Stimulated activated CD4-positive, alpha-beta T cell treated with anti-CD3 and anti-CD28 coated beads, Interleukin-12 subunit alpha, Interleukin-12 subunit beta, amount 100 ng/mL, for 48 hours (primary cell): Measurements from ENCODE around the gene EVL.
"Not testable (repeated sequence)": the region's sequence is repeated elsewhere in the genome, so short reads cannot be mapped to it uniquely, and the experiment has no call there.

Experiments
- DNase-seq, 3 donors: peaks; one replicate each; pipeline ENCODE4 v3.0.0-alpha.2; 2020; ENCODE audit warnings: low read depth in 2 of 3, low spot score in 1 of 3

The EVL gene

DNA sequence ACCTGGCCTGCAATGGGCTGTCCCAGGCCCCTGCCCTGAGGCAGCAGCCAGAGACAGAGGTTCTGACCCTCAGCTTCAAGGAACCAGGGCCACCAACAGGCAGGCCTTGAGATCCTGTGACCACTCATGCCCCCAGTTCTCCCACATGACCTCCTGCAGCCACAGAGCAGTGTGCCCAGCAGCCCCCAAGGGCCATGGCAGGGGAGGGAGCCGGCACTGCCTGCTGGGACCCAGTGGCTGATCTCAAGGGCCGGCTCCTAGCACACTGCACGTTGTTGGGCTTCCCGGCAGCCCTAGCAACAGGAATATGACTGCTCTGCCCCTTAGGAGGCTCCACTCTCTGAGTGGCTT, 79.4 kb downstream of the EVL start:
- no peak for DNase-seq

DNA sequence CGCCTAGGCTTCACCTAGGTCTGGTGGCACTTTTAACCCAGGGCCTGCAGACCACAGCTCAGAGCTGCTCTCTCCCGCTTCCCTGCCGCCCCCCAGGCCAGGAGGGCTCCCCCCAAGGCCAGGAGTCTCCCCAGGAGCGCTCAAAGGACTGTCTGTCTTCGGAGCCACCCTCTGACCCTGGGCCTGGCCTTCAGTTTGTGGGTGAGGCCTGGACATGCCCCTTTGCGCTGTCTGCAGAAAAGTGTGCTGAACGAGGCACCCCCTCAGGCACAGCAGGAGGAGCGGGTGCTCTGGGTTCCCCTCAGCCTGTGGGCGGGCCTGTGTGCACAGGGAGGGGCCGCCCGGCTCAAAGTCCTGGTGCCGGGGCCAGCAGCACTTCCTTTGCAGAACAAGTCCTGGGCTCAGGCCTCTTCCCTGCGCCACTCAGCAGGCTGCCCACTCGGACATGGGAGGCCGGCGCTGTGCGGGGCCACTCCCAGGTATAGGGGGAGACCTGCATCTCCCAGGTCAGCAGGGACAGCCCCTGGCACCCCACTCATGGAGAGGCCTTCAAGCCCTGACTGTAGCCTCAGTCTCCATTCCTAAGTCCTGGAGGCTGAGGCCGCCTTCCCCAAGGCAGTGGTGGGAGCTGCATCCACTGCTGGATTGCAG, 79.9 kb downstream of the EVL start:
- no peak for DNase-seq

GRCh38 chr14:100145682-100146464, 80.7 kb downstream of the EVL start:
- no peak for DNase-seq

DNA sequence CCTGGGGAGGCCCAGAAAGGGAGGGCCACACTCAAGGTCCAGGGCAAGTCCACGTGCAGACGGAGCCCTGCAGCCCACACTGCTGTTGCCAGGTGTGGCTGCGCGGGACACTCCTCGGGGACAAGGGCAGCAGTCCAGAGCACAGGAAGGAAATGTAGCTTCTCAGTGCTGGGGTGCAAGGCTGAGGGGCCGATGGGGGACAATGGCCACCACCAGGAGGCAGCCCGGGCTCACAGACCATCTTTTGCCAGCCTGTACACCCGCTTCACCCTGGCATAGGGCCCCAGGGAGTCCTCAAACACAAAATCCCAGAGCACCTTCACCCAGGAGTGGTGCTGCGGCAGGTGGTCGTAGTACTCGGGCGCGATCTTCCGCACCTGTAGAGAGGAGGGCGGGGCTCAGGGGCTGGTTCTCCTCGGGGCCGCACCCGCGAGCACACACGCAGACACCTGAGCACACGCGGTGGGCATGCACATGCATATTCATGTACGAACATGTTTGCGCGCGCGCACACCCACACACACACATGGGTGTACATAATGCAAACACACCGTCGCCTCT, 81.4 kb downstream of the EVL start:
- DNase-seq = no peak

GRCh38 chr14:100147181-100147631, 82.0 kb downstream of the EVL start:
- DNase-seq = peak; percentile 15 to 29 (median 27)

DNA sequence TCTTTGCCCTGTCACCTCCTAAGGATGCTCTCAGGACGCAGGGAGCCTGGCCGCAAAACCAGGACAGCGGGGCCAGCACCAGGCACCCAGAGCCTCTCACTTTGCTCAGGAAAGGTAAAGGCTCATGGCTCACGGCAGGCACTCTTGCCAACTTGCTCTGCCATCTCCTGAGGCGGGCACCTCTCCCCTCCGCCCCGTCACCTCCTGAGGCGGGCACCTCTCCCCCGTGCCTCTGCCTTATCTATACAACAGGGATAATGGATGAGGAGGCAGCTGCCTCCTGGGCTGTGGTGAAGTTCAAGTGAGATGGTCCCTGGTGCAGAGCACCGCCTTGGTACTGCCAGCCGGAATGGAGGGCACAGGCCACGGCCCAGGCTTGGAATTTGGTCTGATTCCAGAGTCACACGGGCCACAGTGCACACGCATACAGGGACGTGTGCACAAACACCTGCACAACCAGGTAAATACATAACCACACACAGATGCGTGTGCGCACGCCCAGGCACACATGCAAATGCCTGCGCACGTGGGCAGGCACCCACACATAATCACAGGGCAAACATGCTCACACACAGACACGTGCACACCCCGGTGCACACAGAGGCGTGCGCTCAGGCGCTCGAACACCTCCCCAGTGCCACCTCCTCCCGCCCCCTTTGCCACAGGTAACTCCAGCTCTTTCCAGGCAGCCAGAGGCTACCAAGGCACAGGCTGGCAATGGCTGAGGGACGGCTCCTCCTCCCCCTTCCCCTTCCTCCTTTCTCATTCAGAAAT, 82.7 kb downstream of the EVL start:
- DNase-seq = no peak

- no peak for DNase-seq
Observed at GRCh38 chr14:100148837-100149731, 83.9 kb downstream of the EVL start.

- DNase-seq = no peak
Observed at GRCh38 chr14:100149851-100150611, 84.8 kb downstream of the EVL start.

DNA sequence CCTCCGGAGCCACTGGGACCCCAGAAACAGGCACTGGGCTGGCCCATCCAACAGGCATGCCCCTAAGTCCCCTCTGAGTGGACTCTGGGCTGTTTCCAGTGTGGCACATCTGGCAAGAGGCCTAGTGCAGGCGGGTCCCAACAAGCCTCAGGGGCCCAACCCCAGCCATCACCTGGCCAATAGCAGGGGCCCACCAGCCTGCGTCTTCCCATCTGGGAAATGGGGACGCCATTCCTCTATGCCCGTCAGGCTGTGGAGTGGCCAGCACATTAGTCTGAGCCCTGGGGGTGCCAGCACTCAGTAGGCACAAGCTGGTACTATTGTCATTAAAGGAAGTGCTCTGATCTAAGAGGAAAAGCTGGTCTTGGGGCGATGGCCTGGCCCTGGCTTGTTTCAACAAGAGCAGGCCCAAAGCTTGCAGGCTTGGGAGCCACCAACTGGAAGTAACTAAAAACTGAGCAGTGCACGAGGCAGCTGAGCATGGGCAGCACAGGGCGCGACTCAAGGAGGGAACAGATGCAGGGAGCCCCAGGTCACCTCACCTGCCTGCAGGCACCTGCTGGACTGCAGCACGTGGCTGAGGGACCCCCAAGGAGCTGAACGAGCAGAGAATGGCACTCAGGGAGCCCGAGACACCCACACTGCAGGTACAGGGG, 85.8 kb downstream of the EVL start:
- no peak for DNase-seq

- no peak for DNase-seq
Observed at GRCh38 chr14:100152091-100152490, 86.9 kb downstream of the EVL start.

- DNase-seq = no peak
Observed at GRCh38 chr14:100153560-100153959, 88.3 kb downstream of the EVL start.

- DNase-seq = peak; percentile 32 to 54 (median 34)
Observed at GRCh38 chr14:100155049-100155621, 89.9 kb downstream of the EVL start.

DNA sequence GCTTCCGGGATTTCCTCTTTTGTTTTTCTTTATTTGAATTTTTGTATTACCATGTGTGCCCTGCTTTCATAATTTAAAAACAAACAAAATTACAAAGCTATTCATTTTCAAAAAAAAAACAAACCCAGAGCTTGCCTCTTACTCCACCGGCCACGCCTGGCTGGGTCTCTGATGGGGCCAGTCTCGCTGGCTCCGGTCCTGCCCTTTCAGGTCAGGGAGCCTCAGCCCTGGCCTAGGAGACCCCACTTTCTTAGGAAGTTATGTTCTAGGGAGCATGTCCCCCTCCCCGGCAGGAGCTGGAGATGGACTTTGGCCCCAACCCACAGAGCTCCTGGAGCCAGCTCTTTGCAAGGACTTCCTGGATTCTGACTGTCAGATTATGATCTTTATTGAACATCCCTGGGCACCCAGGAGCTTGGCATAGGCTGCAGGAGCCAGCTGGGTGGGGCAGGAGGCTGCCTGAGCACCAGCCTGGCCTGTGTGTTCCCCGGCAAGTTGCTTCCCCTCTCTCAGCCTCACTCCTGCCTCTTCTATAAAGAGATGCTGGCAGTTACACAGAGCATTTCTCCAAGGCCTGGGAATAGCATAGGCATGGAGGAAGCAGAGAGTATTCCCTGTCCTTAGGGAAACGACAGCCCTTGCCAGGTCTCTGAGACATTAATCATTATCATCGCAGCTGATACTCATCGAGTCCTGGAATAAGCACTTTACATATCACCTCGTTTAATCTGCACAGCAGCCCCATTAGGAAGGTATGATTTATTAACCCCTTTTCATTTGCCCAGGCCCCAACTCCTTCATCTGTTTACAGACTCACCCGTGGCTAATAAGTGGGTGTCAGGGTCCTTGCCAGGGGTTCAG, 90.8 kb downstream of the EVL start:
- no peak for DNase-seq

DNA sequence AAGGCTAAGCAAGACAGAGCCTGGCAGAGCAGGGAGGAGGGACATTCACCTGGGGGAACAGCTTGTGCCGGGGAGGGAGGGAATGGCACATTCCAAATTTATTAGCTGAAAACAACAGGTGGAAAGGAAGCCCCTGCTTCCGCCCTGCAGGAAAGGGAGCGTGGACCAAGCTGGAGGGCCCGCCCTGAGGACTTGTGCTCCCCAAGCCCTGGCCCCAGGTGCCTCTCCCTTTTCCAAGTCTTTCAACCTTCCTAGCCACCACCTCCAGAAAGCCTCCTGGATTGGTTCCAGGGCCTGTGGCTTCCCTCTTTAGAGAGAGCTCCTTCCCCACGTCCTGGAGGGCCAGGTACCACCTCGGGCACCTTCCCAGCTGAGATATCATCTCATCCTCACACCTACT, 91.6 kb downstream of the EVL start:
- DNase-seq = no peak

- DNase-seq = not testable (repeated sequence)
Observed at GRCh38 chr14:100157548-100158232, 92.5 kb downstream of the EVL start.

GRCh38 chr14:100158566-100159093, 93.4 kb downstream of the EVL start:
- no peak for DNase-seq
